ENCODE measurements around the gene CYP4F8. TPM values are rescaled to one million over a fixed set of nuclear protein-coding genes. Genes with fewer than 3 reads are reported as not detected.

Gene CYP4F8
- polyA plus RNA-seq, 1 experiment, result not detected

GRCh38 chr19:15669891-15670290 lies 54.9 kb downstream of the CYP4F8 start:
- no peak for DNase-seq (ENCODE audit: low read depth, low spot score)
- POLR2A ChIA-PET, result no interaction called here
- H3K27me3 ChIP-seq (ENCODE audit: control insufficient read depth, insufficient read depth, low read length), result no peaks in the 10 kb centered on the region
- CTCF ChIA-PET, result no interaction called here
- no peak for TF ChIP-seq CTCF (IDR thresholded peaks at IDR 0.05; ENCODE audit: low read depth, low read length)
- peaks cover 22% of the 10 kb centered on the region for H3K9me3 ChIP-seq (ENCODE audit: control insufficient read depth, insufficient read depth, low read length)
- no peak overlapping the region for H3K4me3 ChIP-seq (ENCODE audit: low read depth, low read length)
- H3K27ac ChIP-seq (ENCODE audit: low read depth, low read length), result no peak overlapping the region

GRCh38 chr19:15671237-15671821 lies 56.3 kb downstream of the CYP4F8 start:
- DNase-seq (ENCODE audit: low read depth, low spot score), result no peak
- peaks cover 22% of the 10 kb centered on the region for H3K9me3 ChIP-seq (ENCODE audit: control insufficient read depth, insufficient read depth, low read length)
- no peak overlapping the region for H3K27ac ChIP-seq (ENCODE audit: low read depth, low read length)
- H3K4me3 ChIP-seq (ENCODE audit: low read depth, low read length), result no peak overlapping the region
- H3K27me3 ChIP-seq (ENCODE audit: control insufficient read depth, insufficient read depth, low read length), result no peaks in the 10 kb centered on the region
- ChIA-PET POLR2A (no interaction called here), CTCF (no interaction called here)
- TF ChIP-seq CTCF (IDR thresholded peaks at IDR 0.05; ENCODE audit: low read depth, low read length), result no peak

- DNase-seq (ENCODE audit: low read depth, low spot score), result no peak
- ChIA-PET CTCF (no interaction called here), POLR2A (no interaction called here)
- no peak for TF ChIP-seq CTCF (IDR thresholded peaks at IDR 0.05; ENCODE audit: low read depth, low read length)
- H3K27ac ChIP-seq (ENCODE audit: low read depth, low read length), result no peak overlapping the region
- H3K9me3 ChIP-seq (ENCODE audit: control insufficient read depth, insufficient read depth, low read length), result peaks cover 19% of the 10 kb centered on the region
- H3K27me3 ChIP-seq (ENCODE audit: control insufficient read depth, insufficient read depth, low read length), result no peaks in the 10 kb centered on the region
- no peak overlapping the region for H3K4me3 ChIP-seq (ENCODE audit: low read depth, low read length)
Measured at GRCh38 chr19:15671891-15672579, 57.0 kb downstream of the CYP4F8 start.

GRCh38 chr19:15672580-15673175 lies 57.7 kb downstream of the CYP4F8 start, which contains the start of gene CYP4F12:
Gene CYP4F12, plus strand, starts transcription at chr19:15673087. Its CDS starts 443 bp downstream, at chr19:15673530.
- no peak within 1 kb of the TSS for H3K27ac ChIP-seq (ENCODE audit: low read depth, low read length)
- no peak for TF ChIP-seq CTCF (IDR thresholded peaks at IDR 0.05; ENCODE audit: low read depth, low read length)
- no peak for DNase-seq (ENCODE audit: low read depth, low spot score)
- H3K4me3 ChIP-seq (ENCODE audit: low read depth, low read length), result no peak within 1 kb of the TSS
- peaks cover 19% of the 10 kb centered on the region for H3K9me3 ChIP-seq (ENCODE audit: control insufficient read depth, insufficient read depth, low read length)
- no peaks in the 10 kb centered on the region for H3K27me3 ChIP-seq (ENCODE audit: control insufficient read depth, insufficient read depth, low read length)
- CTCF ChIA-PET, result no interaction called here
- POLR2A ChIA-PET, result no interaction called here

GRCh38 chr19:15673176-15673654 lies 58.2 kb downstream of the CYP4F8 start:
- ChIA-PET CTCF (no interaction called here), POLR2A (no interaction called here)
- H3K4me3 ChIP-seq (ENCODE audit: low read depth, low read length), result no peak overlapping the region
- H3K27me3 ChIP-seq (ENCODE audit: control insufficient read depth, insufficient read depth, low read length), result no peaks in the 10 kb centered on the region
- TF ChIP-seq CTCF (IDR thresholded peaks at IDR 0.05; ENCODE audit: low read depth, low read length), result no peak
- peaks cover 21% of the 10 kb centered on the region for H3K9me3 ChIP-seq (ENCODE audit: control insufficient read depth, insufficient read depth, low read length)
- DNase-seq (ENCODE audit: low read depth, low spot score), result no peak
- no peak overlapping the region for H3K27ac ChIP-seq (ENCODE audit: low read depth, low read length)

Measured in AG04450 (cell line).